OCI-LY7 (cell line): ENCODE results near the gene FAM200A.

Source experiments
- CTCF ChIP-seq: fragments of 200-600 bp; sonication (generic); conservative IDR thresholded peaks from 2 replicates; pipeline ENCODE4 v1.5.1; 2014; ENCODE audit warnings: mild to moderate bottlenecking, antibody characterized with exemption, low read length, moderate library complexity, mixed read lengths
- EZH2phosphoT487 ChIP-seq: fragments of 200-600 bp; sonication (generic); IDR thresholded peaks from 2 replicates; pipeline ENCODE4 v1.6.1; 2018; ENCODE audit warnings: low read depth, borderline replicate concordance, mild to moderate bottlenecking, mixed run types, antibody characterized with exemption, low read length, moderate library complexity, mixed read lengths

DNA sequence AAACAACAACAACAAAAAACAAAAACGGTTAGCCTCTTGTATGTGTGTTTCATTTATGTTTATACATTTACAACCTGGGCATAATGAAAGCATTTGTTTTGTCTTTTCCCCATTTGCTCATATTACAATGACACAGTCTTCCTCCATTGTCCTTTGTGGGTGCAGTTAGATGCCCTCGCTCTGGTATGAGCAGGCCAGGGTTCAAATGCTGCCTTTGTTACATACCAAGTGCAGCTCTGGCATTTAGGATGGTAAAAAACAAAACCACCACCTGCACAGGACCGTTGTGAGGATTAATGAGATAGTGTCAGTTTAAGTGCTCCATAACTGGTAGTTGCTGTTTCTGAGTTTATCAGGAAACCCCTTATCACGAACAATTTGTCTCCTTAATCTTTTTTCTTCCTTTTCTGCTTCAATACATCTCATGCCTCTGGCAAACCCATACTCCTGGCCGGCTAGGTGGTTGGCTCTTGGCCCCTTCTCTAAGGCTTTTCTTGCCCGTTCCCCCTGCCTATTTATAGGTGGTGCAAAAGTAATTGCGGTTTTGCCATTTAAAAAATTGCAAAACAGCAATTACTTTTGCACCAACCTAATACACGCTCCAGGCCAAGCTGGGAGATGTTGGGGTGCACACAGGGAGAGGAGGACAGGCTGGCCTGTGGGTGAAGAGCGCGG lies 27.5 kb upstream of the FAM200A start:
- TF ChIP-seq EZH2phosphoT487 (no peak), CTCF (no peak)
